A549 (cell line): ENCODE data around the gene SYNE4. TPM values are rescaled to one million over a fixed set of nuclear protein-coding genes. Genes with fewer than 3 reads are reported as not detected.

Source experiments
- ATAC-seq, 2 experiments: fragments of 200-7000 bp in 1 of 2; fragments of >200 bp in 1 of 2; cut with Nextera tagmentation in 1 of 2; cut with Tn5 transposase in 1 of 2; 3 replicates each; pipeline versions ENCODE4 v1.8.0 to v1.9.1; 2018 to 2020; ENCODE audit warnings: mild to moderate bottlenecking in 1 of 2, moderate library complexity in 1 of 2
- CTCF ChIA-PET: fragments of 300-600 bp; sonication (Branson Sonifier 250); formaldehyde crosslinking; extraction: SDS; loops from one replicate; lab custom pipeline; 2021; ENCODE audit warnings: antibody characterized with exemption, inconsistent platforms; lab: Yijun Ruan, JAX
- POLR2A ChIA-PET: fragments of 350-600 bp; formaldehyde crosslinking; extraction: SDS; loops from one replicate; lab custom pipeline; 2021; ENCODE audit warnings: antibody characterized with exemption, inconsistent platforms; lab: Yijun Ruan, JAX
- DNase-seq, 2 experiments: peaks; one replicate each; pipeline versions ENCODE4 v3.0.0 to v3.0.0-alpha.2; 2011 to 2016; ENCODE audit warnings: low read depth in 1 of 2, low spot score in 1 of 2
- FAIRE-seq: peaks from 2 replicates; lab custom pipeline; 2011; peaks lifted over from hg19 to GRCh38; lab: Jason Lieb, UNC
- H3K27ac ChIP-seq, 2 experiments: fragments of >200 bp; sonication (Bioruptor Twin); formaldehyde crosslinking; 3 replicates each; pipeline ENCODE4 v1.5.1; 2016 to 2017
- H3K4me1 ChIP-seq: fragments of >200 bp; sonication (Bioruptor Twin); formaldehyde crosslinking; 3 replicates; pipeline ENCODE4 v1.6.1; 2016
- H3K4me2 ChIP-seq: fragments of >200 bp; sonication (Bioruptor Twin); formaldehyde crosslinking; 3 replicates; pipeline ENCODE4 v1.6.1; 2016
- H3K4me3 ChIP-seq: fragments of >200 bp; sonication (Bioruptor Twin); formaldehyde crosslinking; 3 replicates; pipeline ENCODE4 v1.5.1; 2016
- H3K9me3 ChIP-seq: fragments of >200 bp; sonication (Bioruptor Twin); formaldehyde crosslinking; 3 replicates; pipeline ENCODE4 v1.6.1; 2016
- CHD4 ChIP-seq: fragments of 200-600 bp; sonication (generic); IDR thresholded peaks from 2 replicates; pipeline ENCODE4 v1.6.1; 2016; ENCODE audit warnings: antibody characterized with exemption, mild to moderate bottlenecking, borderline replicate concordance
- GATA3 ChIP-seq: IDR thresholded peaks from 2 replicates; pipeline ENCODE4 v1.6.1; 2012; ENCODE audit warnings: borderline replicate concordance
- JUN ChIP-seq, 2 experiments: fragments of >200 bp; sonication (Bioruptor Twin); formaldehyde crosslinking; IDR thresholded peaks; 2 replicates in 1 of 2; 3 replicates in 1 of 2; pipeline ENCODE4 v1.6.1; 2016 to 2017
- KDM1A ChIP-seq: fragments of 200-600 bp; sonication (generic); IDR thresholded peaks from 2 replicates; pipeline ENCODE4 v1.6.1; 2016; ENCODE audit warnings: low read depth, mild to moderate bottlenecking
- MYC ChIP-seq: IDR thresholded peaks from 2 replicates; pipeline ENCODE4 v1.6.1; 2012; ENCODE audit warnings: mild to moderate bottlenecking, inconsistent platforms, low read length, improper control_type of control experiment, borderline replicate concordance
- POLR2A ChIP-seq: IDR thresholded peaks from 2 replicates; pipeline ENCODE4 v1.6.1; 2012; ENCODE audit warnings: mild to moderate bottlenecking, low read length
- POLR2AphosphoS2 ChIP-seq: conservative IDR thresholded peaks from 2 replicates; pipeline ENCODE4 v1.6.1; 2012; ENCODE audit warnings: low read length, improper control_type of control experiment, inconsistent platforms
- RAD21 ChIP-seq, 2 experiments: fragments of >200 bp in 1 of 2; sonication (Bioruptor Twin) in 1 of 2; formaldehyde crosslinking in 1 of 2; IDR thresholded peaks in 1 of 2; conservative IDR thresholded peaks in 1 of 2; 2 replicates in 1 of 2; 3 replicates in 1 of 2; pipeline ENCODE4 v1.6.1; 2012 to 2018; ENCODE audit warnings: inconsistent platforms in 1 of 2
- SREBF2 ChIP-seq: fragments of 450-650 bp; IDR thresholded peaks from 2 replicates; pipeline ENCODE4 v1.6.1; 2014; ENCODE audit warnings: mild to moderate bottlenecking, moderate library complexity
- ZNF302 ChIP-seq: fragments of 250-450 bp; sonication (Bioruptor Pico); IDR thresholded peaks from 2 replicates; pipeline ENCODE4 v1.9.0; 2021; ENCODE audit warnings: inconsistent platforms, mild to moderate bottlenecking, moderate library complexity
- WGBS: methylation state at CpG from one replicate; pipeline ENCODE4 v1.1.6; 2017; ENCODE audit errors: missing lambda C conversion rate; 5-methylcytosine and 5-hydroxymethylcytosine counted together
- polyA plus RNA-seq, 4 experiments: library from polyadenylated mRNA; depleted of rRNA in 3 of 4; stranded (reverse); fragments of >200 nt; fragmentation: RNase III in 1 of 4; extraction: RNeasy Plus Mini Kit Qiagen cat#74134 plus additional on column Dnase treatment in 1 of 4; gene quantifications; 2 replicates in 3 of 4; 3 replicates in 1 of 4; pipeline ENCODE4 v1.2.3, GENCODE V29; 2011 to 2017
- TF ChIP-seq, protein P1 (sequence below): IDR thresholded peaks from 2 replicates; pipeline ENCODE4 v1.6.1; 2012
- TF ChIP-seq, protein P2 (sequence below): IDR thresholded peaks from 2 replicates; pipeline ENCODE4 v1.6.1; 2012
- TF ChIP-seq, protein P3 (sequence below): fragments of 250-450 bp; sonication (Bioruptor Pico); IDR thresholded peaks from 2 replicates; pipeline ENCODE4 v1.5.0; 2020; ENCODE audit warnings: low read depth, mild to moderate bottlenecking, moderate library complexity
- TF ChIP-seq, protein P4 (sequence below): fragments of >200 bp; sonication (Bioruptor Twin); formaldehyde crosslinking; IDR thresholded peaks from 3 replicates; pipeline ENCODE4 v1.5.1; 2016

The SYNE4 gene
- polyA plus RNA-seq, 2 of the 4 experiments (the other 2 are of a cell fraction): 0.37 to 0.56 TPM

DNA sequence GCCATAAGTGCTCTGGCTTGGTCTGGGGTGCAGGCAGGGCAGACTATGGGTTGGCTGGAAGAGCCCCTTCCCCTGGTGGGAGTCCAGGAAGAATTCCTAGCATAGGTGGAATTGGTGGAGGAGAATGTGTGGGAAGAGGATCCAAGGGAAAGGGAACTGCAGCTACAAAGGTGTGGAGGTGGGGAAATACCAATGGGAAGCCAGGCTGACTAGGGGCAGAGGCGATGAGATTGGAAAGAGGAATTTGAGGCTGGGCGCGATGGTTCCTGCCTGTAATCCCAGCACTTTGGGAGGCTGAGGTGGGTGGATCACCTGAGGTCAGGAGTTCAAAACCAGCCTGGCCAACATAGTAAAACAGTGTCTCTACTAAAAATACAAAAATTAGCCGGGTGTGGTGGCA is 18.5 kb downstream of the SYNE4 start (continued):
- TF ChIP-seq, protein P1, sequence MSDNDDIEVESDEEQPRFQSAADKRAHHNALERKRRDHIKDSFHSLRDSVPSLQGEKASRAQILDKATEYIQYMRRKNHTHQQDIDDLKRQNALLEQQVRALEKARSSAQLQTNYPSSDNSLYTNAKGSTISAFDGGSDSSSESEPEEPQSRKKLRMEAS: no peak
- no peak for TF ChIP-seq ZNF302 (CRISPR knock-in tag)

DNA sequence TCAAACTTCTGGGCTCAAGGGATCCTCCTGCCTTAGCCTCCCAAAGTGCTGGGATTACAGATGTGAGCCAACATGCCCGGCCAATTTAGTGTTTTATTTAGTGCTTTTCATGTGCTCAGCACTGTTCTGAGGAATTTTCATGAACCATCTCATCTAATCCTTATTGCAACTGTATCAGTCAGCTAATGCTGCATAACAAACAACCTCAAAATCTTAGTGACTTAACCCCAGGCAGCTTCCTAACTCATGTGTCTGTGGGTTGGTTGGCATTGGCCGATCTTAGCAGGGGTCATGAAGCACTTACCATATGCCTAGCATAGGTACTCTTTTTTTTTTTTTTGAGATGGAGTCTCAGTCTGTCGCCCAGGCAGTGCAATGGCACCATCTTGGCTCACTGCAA is 19.8 kb downstream of the SYNE4 start:
- 46% methylated on average over 3 of the region's 3 CpGs for WGBS
- Histone ChIP-seq H3K27ac (no peak overlapping the region), H3K4me1 (no peaks in the 10 kb centered on the region), H3K4me3 (no peak overlapping the region), H3K4me2 (no peak overlapping the region)
- ATAC-seq: no peak
- POLR2A ChIA-PET: interaction anchor here (0.6 kb wide), 1 partner anchor 70 kb away, joined by 3 read pairs; no protein-coding TSS in a partner anchor
- FAIRE-seq: no peak
- CTCF ChIA-PET: interaction anchor here (0.6 to 1.2 kb wide), 4 partner anchors 27 to 335 kb away, joined by 3 to 4 read pairs (median 3); partner anchors contain the start of gene THAP8
- no peak for DNase-seq
- TF ChIP-seq CHD4 (0 out of 2 replicates have a peak, but pooled peaks have one; percentile 24), JUN (IDR thresholded peaks at IDR 0.05) (no peak), MYC (no peak), GATA3 (no peak), SREBF2 (no peak)
- TF ChIP-seq, protein P2, sequence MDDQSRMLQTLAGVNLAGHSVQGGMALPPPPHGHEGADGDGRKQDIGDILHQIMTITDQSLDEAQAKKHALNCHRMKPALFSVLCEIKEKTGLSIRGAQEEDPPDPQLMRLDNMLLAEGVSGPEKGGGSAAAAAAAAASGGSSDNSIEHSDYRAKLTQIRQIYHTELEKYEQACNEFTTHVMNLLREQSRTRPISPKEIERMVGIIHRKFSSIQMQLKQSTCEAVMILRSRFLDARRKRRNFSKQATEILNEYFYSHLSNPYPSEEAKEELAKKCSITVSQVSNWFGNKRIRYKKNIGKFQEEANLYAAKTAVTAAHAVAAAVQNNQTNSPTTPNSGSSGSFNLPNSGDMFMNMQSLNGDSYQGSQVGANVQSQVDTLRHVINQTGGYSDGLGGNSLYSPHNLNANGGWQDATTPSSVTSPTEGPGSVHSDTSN: no peak
- TF ChIP-seq, protein P3, sequence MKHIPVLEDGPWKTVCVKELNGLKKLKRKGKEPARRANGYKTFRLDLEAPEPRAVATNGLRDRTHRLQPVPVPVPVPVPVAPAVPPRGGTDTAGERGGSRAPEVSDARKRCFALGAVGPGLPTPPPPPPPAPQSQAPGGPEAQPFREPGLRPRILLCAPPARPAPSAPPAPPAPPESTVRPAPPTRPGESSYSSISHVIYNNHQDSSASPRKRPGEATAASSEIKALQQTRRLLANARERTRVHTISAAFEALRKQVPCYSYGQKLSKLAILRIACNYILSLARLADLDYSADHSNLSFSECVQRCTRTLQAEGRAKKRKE (CRISPR knock-in tag): no peak
- TF ChIP-seq, all 56 proteins: peak for 1
- peaks cover 9% of the 10 kb centered on the region; the same call in 2 of the 3 replicates for H3K9me3 ChIP-seq

DNA sequence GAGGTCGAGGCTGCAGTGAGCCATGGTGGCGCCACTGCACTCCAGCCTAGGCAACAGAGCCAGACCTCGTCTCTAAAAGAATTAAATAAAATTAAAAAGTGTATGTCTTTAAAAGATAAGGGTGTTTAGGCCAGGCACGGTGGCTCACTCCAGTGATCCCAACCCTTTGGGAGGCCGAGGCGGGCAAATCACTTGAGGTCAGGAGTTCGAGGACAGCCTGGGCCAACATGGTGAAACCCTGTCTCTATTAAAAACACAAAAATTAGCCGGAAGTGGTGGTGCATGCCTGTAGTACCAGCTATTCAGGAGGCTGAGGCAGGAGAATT is 21.1 kb downstream of the SYNE4 start:
- Histone ChIP-seq H3K9me3 (peaks cover 9% of the 10 kb centered on the region; the same call in 2 of the 3 replicates), H3K27ac (peak overlapping the region in 1 of 2 experiments; percentile 70; a peak in 3 of 6 replicates), H3K4me1 (no peaks in the 10 kb centered on the region), H3K4me3 (peak overlapping the region; percentile 45), H3K4me2 (peak overlapping the region; percentile 89)
- no peak for DNase-seq
- FAIRE-seq: no peak
- ChIA-PET POLR2A (no interaction called here), CTCF (interaction anchor here (0.7 to 2.0 kb wide), 9 partner anchors 8 to 186 kb away, joined by 3 to 6 read pairs (median 4); partner anchors contain the start of gene SDHAF1)
- no peak for ATAC-seq
- WGBS: 17% methylated on average over 8 of the region's 8 CpGs
- TF ChIP-seq CHD4 (no peak), POLR2AphosphoS2 (no peak), KDM1A (no peak), RAD21 (conservative IDR thresholded peaks at IDR 0.05 in 1 of 2, IDR thresholded peaks at IDR 0.05 in 1 of 2) (peak in 1 of 2 experiments; percentile 16; a peak in 3 of 5 replicates)

DNA sequence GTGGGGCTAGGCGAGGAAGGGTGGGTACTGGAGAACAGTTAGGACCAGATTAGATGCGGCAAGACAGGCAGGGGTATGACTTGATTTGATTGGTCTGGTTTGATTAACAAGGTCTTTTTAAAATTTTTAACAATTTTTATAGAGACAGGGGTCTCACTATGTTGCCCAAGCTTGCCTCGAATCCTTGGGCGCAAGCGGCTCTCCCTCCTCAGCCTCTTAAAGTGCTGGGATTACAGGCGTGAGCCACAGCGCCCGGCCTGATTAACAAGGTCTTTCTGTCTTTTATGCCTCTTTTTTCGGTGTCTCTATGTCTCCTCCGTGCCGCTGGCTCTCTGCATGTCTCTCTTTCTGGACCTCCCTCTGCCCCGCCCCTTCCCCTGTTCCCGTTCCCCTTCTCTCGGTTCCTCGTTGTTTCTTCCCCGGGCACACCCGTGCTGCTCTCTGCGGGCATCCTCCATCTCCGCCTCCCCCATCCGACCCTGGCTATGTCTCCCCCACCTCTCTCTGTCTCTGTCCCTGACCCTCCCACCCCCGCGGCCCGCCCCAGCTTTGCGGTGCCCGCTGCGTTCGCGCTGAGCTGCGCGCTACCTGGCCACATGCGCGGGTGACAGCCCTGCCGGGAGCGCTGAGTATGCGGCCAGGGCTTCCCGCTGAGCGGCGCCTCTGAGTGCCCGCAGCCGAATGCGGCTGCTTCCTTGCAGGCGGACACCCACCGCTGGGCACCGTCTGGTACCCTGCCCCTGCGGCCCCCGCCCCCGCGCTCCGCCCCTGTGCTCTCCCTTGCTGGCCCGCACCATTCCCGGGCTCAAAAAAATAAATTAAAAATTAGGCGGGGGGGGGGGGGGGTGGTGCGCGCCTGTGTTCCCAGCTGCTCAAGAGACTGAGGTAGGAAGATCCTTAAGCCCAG is 21.7 kb downstream of the SYNE4 start:
- no peak for FAIRE-seq
- Histone ChIP-seq H3K4me3 (peak overlapping the region; percentile 45), H3K27ac (peak overlapping the region; percentile 14 to 70; a peak in 4 of 6 replicates), H3K4me1 (no peaks in the 10 kb centered on the region), H3K9me3 (peaks cover 9% of the 10 kb centered on the region; the same call in 2 of the 3 replicates), H3K4me2 (peak overlapping the region; percentile 89)
- peak; percentile 59 to 81 for DNase-seq
- 14% methylated on average over 44 of the region's 54 CpGs for WGBS
- CTCF ChIA-PET: interaction anchor here (1.0 to 2.0 kb wide), 7 partner anchors 9 to 186 kb away, joined by 3 to 6 read pairs (median 4); partner anchors contain the start of gene SDHAF1
- TF ChIP-seq POLR2A: no peak
- TF ChIP-seq, protein P4, sequence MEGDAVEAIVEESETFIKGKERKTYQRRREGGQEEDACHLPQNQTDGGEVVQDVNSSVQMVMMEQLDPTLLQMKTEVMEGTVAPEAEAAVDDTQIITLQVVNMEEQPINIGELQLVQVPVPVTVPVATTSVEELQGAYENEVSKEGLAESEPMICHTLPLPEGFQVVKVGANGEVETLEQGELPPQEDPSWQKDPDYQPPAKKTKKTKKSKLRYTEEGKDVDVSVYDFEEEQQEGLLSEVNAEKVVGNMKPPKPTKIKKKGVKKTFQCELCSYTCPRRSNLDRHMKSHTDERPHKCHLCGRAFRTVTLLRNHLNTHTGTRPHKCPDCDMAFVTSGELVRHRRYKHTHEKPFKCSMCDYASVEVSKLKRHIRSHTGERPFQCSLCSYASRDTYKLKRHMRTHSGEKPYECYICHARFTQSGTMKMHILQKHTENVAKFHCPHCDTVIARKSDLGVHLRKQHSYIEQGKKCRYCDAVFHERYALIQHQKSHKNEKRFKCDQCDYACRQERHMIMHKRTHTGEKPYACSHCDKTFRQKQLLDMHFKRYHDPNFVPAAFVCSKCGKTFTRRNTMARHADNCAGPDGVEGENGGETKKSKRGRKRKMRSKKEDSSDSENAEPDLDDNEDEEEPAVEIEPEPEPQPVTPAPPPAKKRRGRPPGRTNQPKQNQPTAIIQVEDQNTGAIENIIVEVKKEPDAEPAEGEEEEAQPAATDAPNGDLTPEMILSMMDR: peak; percentile 18; the same call in 1 of the 3 replicates
- peak in 1 of 2 experiments; percentile 22; a peak in 1 of 5 replicates for TF ChIP-seq RAD21 (conservative IDR thresholded peaks at IDR 0.05 in 1 of 2, IDR thresholded peaks at IDR 0.05 in 1 of 2)
- TF ChIP-seq, protein P1: peak; percentile 76; the same call in 1 of the 2 replicates
- ATAC-seq: peak; percentile 73 to 89
- POLR2A ChIA-PET: no interaction called here
